ENCODE results near the gene MMP1.

The MMP1 gene

DNA sequence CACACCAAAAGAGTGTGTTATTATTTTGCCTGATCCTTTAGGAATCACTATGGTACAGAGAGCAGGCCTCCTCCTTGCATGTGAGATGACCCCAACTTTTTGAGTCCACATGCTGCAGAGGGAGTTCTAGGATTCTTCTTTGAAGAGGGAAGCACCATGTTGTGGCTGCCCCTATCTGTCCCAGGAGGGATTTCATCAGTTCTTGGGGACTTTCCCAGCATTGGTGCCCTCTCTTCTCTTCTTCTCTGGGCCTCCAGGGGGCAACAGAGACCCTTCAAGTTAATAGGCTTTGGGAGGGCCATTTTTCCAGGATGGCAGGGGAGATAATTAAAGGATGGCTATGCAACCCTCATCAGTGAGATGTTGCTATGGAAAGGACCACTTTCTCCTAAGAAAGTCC, 3.6 kb downstream of the MMP1 start:
- no peaks in the 10 kb centered on the region for H3K4me1 ChIP-seq (ENCODE audit: control insufficient read depth in 1 of 2, insufficient read depth in 1 of 2, low read depth in 1 of 2, low read length in 1 of 2)
- no peak overlapping the region for H3K4me3 ChIP-seq (ENCODE audit: low read depth in 1 of 2, low read length in 1 of 2)
- H3K36me3 ChIP-seq = no peaks in the 10 kb centered on the region
- no peak for TF ChIP-seq CTCF (IDR thresholded peaks at IDR 0.05)
- no peak overlapping the region for H3K27ac ChIP-seq
- peaks cover 16% of the 10 kb centered on the region for H3K27me3 ChIP-seq
- H3K9me3 ChIP-seq = no peaks in the 10 kb centered on the region

DNA sequence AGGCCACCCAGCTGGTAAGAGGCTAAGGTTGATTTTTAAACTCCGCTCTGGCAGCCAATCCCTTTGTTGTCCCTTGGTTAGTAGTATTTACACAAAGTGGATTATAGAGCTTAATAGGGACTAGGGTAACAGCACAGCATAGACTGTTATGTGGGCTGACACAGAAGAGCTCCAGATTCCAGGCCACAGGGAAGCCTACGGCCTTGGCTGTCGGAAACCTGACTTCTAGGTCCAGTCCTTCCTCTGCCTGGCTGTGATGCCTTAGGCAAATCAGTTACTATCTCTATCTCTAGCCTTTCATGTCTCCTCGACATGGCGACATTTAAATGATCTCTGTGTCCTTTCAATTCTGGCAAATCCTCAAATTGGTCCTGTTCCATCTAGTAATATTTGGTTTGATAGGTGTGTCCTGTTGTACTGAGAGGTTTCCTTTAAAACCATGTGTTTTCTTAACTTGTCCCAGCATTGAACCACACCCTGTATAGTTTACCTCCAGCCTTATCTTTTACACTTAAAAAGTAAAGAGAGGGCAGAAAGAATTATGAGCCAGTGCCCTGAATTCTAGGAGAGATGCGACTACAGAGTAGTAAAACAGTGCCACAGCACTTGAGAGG, 4.2 kb downstream of the MMP1 start:
- no peak for TF ChIP-seq CTCF (IDR thresholded peaks at IDR 0.05)
- Histone ChIP-seq H3K4me1 (ENCODE audit: control insufficient read depth in 1 of 2, insufficient read depth in 1 of 2, low read depth in 1 of 2, low read length in 1 of 2) (no peaks in the 10 kb centered on the region), H3K9me3 (no peaks in the 10 kb centered on the region), H3K4me3 (ENCODE audit: low read depth in 1 of 2, low read length in 1 of 2) (no peak overlapping the region), H3K36me3 (no peaks in the 10 kb centered on the region), H3K27ac (no peak overlapping the region), H3K27me3 (peaks cover 16% of the 10 kb centered on the region)

GRCh38 chr11:102792604-102793003, 5.4 kb downstream of the MMP1 start:
- no peak overlapping the region for H3K4me3 ChIP-seq (ENCODE audit: low read depth in 1 of 2, low read length in 1 of 2)
- no peaks in the 10 kb centered on the region for H3K36me3 ChIP-seq
- H3K9me3 ChIP-seq = no peaks in the 10 kb centered on the region
- peaks cover 15% of the 10 kb centered on the region for H3K27me3 ChIP-seq
- no peak overlapping the region for H3K27ac ChIP-seq
- no peak for TF ChIP-seq CTCF (IDR thresholded peaks at IDR 0.05)
- H3K4me1 ChIP-seq (ENCODE audit: control insufficient read depth in 1 of 2, insufficient read depth in 1 of 2, low read depth in 1 of 2, low read length in 1 of 2) = no peaks in the 10 kb centered on the region

DNA sequence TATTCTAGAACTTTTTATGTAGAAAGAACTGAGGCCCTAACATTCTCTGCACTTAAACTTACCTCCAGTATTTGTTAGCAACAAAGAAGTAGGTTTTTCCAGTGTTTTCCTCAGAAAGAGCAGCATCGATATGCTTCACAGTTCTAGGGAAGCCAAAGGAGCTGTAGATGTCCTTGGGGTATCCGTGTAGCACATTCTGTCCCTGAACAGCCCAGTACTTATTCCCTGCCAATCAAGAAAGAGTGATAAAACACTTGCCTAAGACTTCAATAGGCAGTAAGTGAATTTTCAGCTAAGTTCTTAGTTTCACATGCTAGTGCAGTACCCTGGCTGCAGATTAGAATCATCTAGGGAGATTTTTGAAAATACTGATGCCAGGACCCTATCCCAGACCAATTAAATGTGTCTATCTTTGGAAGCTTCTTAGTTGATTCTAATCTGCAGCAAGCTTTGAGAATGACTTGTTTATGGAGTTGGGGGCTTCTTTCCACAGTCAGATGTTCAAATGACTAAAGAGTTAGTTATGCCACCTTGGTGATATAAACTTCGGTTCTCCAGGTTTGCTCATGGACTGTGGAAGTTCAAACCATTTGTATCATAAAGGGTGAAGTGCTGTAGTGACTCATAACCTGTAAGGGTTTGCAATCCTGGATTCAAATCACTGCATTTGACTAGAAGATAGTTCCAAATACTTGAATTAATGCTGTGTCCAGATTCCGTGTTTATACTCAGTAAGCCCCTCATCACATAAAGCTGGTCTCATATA, 6.5 kb downstream of the MMP1 start:
- TF ChIP-seq CTCF (IDR thresholded peaks at IDR 0.05) = no peak
- no peaks in the 10 kb centered on the region for H3K36me3 ChIP-seq
- no peaks in the 10 kb centered on the region for H3K4me1 ChIP-seq (ENCODE audit: control insufficient read depth in 1 of 2, insufficient read depth in 1 of 2, low read depth in 1 of 2, low read length in 1 of 2)
- no peaks in the 10 kb centered on the region for H3K9me3 ChIP-seq
- H3K4me3 ChIP-seq (ENCODE audit: low read depth in 1 of 2, low read length in 1 of 2) = no peak overlapping the region
- no peak overlapping the region for H3K27ac ChIP-seq
- H3K27me3 ChIP-seq = peaks cover 4% of the 10 kb centered on the region

DNA sequence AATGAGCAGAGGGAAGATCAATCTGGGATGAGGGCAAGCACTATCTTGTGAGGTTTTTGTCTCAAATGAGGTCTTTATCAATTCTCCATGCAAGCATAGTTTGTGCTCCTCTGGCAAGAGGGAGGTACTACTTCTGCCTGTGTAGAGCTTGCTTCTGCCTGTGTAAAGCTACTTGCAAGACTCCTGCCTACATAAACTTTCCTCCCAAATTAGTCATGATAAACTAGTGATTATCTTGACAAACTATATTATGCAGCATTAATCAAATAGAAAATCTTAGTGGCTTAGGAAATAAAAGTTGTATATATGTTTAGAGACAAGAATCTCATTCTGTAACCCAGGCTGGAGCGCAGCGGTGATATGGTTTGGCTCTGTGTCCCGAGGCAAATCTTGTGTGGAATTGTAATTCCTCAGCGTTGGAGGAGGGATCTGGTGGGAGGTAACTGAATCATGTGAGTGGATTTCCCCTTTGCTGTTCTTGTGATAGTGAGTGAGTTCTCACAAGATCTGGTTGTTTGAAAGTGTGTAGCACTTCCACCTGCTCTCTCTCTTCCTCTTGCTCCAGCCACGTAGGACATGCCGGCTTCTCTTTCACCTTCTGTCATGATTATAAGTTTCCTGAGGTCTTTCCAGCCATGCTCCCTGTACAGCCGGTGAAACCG, 9.5 kb downstream of the MMP1 start:
- H3K4me1 ChIP-seq (ENCODE audit: control insufficient read depth in 1 of 2, insufficient read depth in 1 of 2, low read depth in 1 of 2, low read length in 1 of 2) = no peaks in the 10 kb centered on the region
- no peak for TF ChIP-seq CTCF (IDR thresholded peaks at IDR 0.05)
- H3K9me3 ChIP-seq = no peaks in the 10 kb centered on the region
- H3K27ac ChIP-seq = no peak overlapping the region
- H3K4me3 ChIP-seq (ENCODE audit: low read depth in 1 of 2, low read length in 1 of 2) = no peak overlapping the region
- peaks cover 4% of the 10 kb centered on the region for H3K27me3 ChIP-seq
- no peaks in the 10 kb centered on the region for H3K36me3 ChIP-seq

All from neutrophil (primary cell).